Measurements from ENCODE around the gene PLCB1.

Gene PLCB1

DNA sequence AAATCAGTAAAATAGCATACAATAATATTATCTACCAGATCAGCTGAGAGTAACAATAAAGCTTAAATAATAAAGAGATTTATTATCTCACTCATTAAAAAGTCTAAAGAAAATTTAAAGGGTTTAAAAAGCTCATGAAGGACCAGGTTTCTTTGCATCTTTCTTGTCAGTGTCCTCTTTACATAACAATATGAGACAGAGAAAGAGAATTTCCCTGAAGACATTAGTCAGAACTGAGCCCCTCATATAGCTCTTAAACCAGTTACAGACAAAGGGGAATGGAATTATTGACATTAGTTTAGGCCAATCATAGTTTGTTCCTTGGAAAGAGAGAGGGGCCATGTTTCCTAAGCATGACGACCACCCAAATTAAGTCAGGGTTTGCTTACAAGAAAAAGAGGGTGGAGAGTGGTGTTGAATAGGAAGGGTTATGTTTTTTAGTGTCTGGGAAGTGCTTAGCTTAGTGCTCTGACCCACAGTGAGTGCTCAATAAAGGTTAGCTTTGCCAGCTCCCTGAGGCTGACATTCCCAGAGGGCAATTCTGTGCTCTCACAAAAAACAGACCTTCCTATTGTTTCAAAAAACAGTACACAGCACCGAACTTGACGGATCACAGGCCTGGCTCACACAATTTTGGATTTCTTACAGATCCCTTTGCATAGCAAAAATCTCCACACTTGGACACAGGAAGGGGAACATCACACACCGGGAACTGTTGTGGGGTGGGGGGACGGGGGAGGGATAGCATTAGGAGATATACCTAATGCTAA, 3.6 kb upstream of the PLCB1 start:
- TF ChIP-seq EZH2 (IDR thresholded peaks at IDR 0.05; ENCODE audit: borderline replicate concordance, low read depth, low read length, severe bottlenecking): no peak
- TF ChIP-seq, protein P1, sequence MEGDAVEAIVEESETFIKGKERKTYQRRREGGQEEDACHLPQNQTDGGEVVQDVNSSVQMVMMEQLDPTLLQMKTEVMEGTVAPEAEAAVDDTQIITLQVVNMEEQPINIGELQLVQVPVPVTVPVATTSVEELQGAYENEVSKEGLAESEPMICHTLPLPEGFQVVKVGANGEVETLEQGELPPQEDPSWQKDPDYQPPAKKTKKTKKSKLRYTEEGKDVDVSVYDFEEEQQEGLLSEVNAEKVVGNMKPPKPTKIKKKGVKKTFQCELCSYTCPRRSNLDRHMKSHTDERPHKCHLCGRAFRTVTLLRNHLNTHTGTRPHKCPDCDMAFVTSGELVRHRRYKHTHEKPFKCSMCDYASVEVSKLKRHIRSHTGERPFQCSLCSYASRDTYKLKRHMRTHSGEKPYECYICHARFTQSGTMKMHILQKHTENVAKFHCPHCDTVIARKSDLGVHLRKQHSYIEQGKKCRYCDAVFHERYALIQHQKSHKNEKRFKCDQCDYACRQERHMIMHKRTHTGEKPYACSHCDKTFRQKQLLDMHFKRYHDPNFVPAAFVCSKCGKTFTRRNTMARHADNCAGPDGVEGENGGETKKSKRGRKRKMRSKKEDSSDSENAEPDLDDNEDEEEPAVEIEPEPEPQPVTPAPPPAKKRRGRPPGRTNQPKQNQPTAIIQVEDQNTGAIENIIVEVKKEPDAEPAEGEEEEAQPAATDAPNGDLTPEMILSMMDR (IDR thresholded peaks at IDR 0.05; ENCODE audit: borderline replicate concordance, extremely low read depth, low read length, poor library complexity, severe bottlenecking): no peak
- no peak overlapping the region for H3K4me2 ChIP-seq (ENCODE audit: insufficient read depth, low read length)

DNA sequence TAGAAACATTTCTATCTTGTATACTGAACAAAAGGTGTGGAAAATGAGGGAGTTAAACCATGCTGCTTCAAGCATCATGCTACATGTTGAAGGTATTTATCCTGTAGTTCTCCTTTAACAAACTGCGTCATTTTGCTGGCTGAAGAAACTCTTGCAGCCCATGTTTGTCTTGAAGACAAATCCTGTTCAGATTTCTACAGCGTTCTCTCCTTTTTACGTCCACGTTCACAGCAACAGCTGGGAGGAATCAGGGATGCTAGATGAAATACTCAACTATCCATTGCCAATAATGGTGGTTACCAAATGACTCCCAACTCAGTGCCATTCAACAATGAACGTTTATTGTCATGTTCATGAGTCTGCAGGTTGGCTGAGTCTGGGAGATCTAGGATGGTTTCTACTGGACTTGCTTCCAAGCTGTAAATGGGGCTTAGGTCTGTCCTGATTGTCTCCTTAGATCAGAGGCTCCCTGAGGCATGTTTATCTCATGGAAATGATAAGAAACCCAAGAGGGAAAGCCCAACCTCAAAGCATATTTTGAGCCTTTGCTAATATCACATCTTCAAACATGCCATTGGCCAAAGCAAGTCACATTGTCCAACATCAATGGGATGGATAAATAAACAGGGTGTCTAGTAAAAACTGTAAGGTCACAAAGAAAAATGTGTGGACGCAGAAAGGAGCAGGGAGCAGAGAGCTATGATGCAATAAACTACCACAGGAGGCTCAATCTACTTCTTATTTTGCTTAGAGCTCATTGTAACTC, 2.7 kb upstream of the PLCB1 start:
- Histone ChIP-seq H3K9me3 (ENCODE audit: insufficient read depth, low read length, severe bottlenecking) (no peaks in the 10 kb centered on the region), H3K4me3 (ENCODE audit: low read depth in 1 of 2, low read length in 2 of 2) (no peak overlapping the region), H3K79me2 (ENCODE audit: insufficient read depth, low read length) (peaks cover 23% of the 10 kb centered on the region), H2AFZ (ENCODE audit: low read depth, low read length) (no peak overlapping the region), H3K4me2 (ENCODE audit: insufficient read depth, low read length) (no peak overlapping the region), H3K9ac (ENCODE audit: low read depth, low read length) (no peak overlapping the region), H3K27me3 (ENCODE audit: insufficient read depth, low read length, poor library complexity) (no peaks in the 10 kb centered on the region), H3K36me3 (ENCODE audit: insufficient read depth, low read length) (no peaks in the 10 kb centered on the region; the same call in 1 of the 2 replicates), H3K27ac (ENCODE audit: low read length) (no peak overlapping the region), H4K20me1 (ENCODE audit: insufficient read depth, low read length) (peaks cover under 1% of the 10 kb centered on the region; the same call in 1 of the 2 replicates), H3K4me1 (ENCODE audit: insufficient read depth, low read length) (peaks cover 27% of the 10 kb centered on the region)
- no peak for TF ChIP-seq EZH2 (IDR thresholded peaks at IDR 0.05; ENCODE audit: borderline replicate concordance, low read depth, low read length, severe bottlenecking)
- ATAC-seq (ENCODE audit: insufficient read depth, low read depth) (no peak), DNase-seq (no peak)

More for the DNA sequence above, 3.6 kb upstream of the PLCB1 start:
- no peaks in the 10 kb centered on the region for H3K9me3 ChIP-seq (ENCODE audit: insufficient read depth, low read length, severe bottlenecking)
- peaks cover 14% of the 10 kb centered on the region for H3K79me2 ChIP-seq (ENCODE audit: insufficient read depth, low read length)
- H3K4me3 ChIP-seq (ENCODE audit: low read depth in 1 of 2, low read length in 2 of 2): no peak overlapping the region
- H3K4me1 ChIP-seq (ENCODE audit: insufficient read depth, low read length): peaks cover 18% of the 10 kb centered on the region
- H3K9ac ChIP-seq (ENCODE audit: low read depth, low read length): no peak overlapping the region
- H2AFZ ChIP-seq (ENCODE audit: low read depth, low read length): no peak overlapping the region
- H4K20me1 ChIP-seq (ENCODE audit: insufficient read depth, low read length): no peaks in the 10 kb centered on the region
- ATAC-seq (ENCODE audit: insufficient read depth, low read depth): no peak
- no peaks in the 10 kb centered on the region for H3K27me3 ChIP-seq (ENCODE audit: insufficient read depth, low read length, poor library complexity)
- H3K27ac ChIP-seq (ENCODE audit: low read length): no peak overlapping the region
- no peaks in the 10 kb centered on the region; the same call in 1 of the 2 replicates for H3K36me3 ChIP-seq (ENCODE audit: insufficient read depth, low read length)
- no peak for DNase-seq

DNA sequence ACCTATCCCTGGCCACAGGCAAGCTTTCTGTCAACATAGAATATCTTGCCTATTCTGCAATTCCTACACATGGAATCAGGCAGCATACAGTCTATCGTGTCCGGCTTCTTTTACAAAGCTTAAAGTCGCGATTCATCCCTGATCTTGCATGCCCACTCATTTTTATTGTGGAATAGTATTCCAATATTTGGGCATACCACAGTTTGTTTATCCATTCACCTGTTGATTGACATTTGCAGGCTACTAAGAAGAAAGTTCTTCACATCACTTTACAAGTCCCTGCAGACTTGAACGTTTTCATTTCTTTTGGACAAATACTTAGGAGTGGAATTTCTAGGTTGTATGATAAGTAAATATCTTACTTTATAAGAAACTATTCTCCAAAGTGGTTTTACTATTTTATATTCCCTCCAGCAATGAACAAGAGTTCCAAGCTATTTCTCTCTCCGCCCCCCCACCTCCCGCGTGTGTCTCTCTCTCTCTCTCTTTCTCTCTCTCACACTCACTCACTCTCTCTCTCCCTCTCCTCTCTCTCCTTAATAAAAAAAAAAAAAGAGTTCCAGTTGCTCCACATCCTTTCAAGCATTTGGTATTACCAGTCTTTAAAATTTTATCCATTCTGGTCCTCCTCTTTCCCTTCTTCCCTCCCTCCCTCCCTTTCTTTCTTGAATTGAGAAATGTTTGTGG, 1.1 kb upstream of the PLCB1 start:
- peak overlapping the region; percentile 84; the same call in 1 of the 2 replicates for H3K27ac ChIP-seq (ENCODE audit: low read length)
- H3K4me2 ChIP-seq (ENCODE audit: insufficient read depth, low read length): peak overlapping the region; percentile 95
- peaks cover 43% of the 10 kb centered on the region for H3K4me1 ChIP-seq (ENCODE audit: insufficient read depth, low read length)
- ATAC-seq (ENCODE audit: insufficient read depth, low read depth): no peak
- no peak for DNase-seq
- H3K27me3 ChIP-seq (ENCODE audit: insufficient read depth, low read length, poor library complexity): no peaks in the 10 kb centered on the region
- peak overlapping the region; percentile 89 for H3K9ac ChIP-seq (ENCODE audit: low read depth, low read length)
- peak overlapping the region; percentile 92 for H2AFZ ChIP-seq (ENCODE audit: low read depth, low read length)
- H3K79me2 ChIP-seq (ENCODE audit: insufficient read depth, low read length): peaks cover 39% of the 10 kb centered on the region
- H3K9me3 ChIP-seq (ENCODE audit: insufficient read depth, low read length, severe bottlenecking): no peaks in the 10 kb centered on the region
- H3K36me3 ChIP-seq (ENCODE audit: insufficient read depth, low read length): no peaks in the 10 kb centered on the region; the same call in 1 of the 2 replicates
- H4K20me1 ChIP-seq (ENCODE audit: insufficient read depth, low read length): peaks cover 5% of the 10 kb centered on the region; the same call in 1 of the 2 replicates
- no peak for TF ChIP-seq EZH2 (IDR thresholded peaks at IDR 0.05; ENCODE audit: borderline replicate concordance, low read depth, low read length, severe bottlenecking)
- TF ChIP-seq, protein P1 (IDR thresholded peaks at IDR 0.05; ENCODE audit: borderline replicate concordance, extremely low read depth, low read length, poor library complexity, severe bottlenecking): no peak
- peak overlapping the region; percentile 64 to 80 for H3K4me3 ChIP-seq (ENCODE audit: low read depth in 1 of 2, low read length in 2 of 2)
